ENCODE data around the gene SLC25A25.

The SLC25A25 gene

DNA sequence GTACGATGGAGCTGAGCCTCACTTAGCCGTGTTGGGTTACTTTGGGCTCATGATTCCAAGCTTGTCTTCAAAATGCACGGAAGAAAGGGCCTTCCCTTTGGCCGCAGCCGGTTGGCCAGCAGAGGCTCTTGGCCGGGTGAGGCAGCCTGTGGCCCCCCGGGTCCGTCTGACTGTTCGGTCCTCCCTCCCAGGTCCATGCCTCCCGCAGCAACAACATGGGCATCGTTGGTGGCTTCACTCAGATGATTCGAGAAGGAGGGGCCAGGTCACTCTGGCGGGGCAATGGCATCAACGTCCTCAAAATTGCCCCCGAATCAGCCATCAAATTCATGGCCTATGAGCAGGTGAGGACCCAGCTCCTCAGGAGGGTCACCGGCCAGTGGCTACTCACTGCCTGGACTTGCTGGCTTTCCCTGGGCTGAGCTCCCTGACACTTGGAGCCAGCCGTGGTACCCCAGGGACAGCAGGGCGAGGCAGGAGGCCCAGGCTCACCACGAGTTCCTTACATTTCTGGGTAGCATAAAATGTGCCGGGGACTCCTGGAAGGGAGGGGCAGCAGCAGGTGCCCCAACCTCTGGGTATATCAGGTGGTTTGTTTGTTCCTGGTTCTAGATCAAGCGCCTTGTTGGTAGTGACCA, 37.6 kb downstream of the SLC25A25 start:
- no peak for TF ChIP-seq TCF12 (IDR thresholded peaks at IDR 0.05; ENCODE audit: low read depth)

DNA sequence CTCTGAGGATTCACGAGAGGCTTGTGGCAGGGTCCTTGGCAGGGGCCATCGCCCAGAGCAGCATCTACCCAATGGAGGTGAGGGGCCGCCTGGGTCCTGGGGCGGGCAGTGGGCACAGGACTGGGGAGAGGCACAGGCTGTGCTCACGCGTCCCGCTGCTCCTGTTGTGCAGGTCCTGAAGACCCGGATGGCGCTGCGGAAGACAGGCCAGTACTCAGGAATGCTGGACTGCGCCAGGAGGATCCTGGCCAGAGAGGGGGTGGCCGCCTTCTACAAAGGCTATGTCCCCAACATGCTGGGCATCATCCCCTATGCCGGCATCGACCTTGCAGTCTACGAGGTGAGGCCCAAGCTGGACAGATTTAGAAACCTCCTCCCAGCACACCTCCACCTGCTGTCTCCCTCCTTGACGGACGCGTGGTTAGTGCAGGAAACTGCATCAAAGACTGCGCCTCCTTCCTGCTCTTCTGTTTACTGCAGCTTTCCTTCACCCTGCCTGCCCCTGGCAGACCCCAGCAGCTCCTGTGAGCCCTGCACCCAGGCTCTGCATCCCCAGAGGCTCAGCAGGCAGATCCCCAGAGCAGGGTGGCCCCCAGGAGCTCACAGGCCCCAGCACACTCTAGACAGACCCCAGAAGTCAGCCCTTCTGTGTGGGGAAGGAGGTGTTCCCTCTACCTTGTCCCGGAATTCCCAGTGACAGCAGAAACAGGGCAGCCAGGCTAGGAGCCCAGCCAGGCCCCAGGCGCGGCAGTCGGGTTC, 38.3 kb downstream of the SLC25A25 start:
- TF ChIP-seq YY1 (IDR thresholded peaks at IDR 0.05; ENCODE audit: low read depth) (no peak), TCF12 (IDR thresholded peaks at IDR 0.05; ENCODE audit: low read depth) (no peak), EGR1 (IDR thresholded peaks at IDR 0.05) (no peak), TAF1 (IDR thresholded peaks at IDR 0.05; ENCODE audit: low read depth) (no peak), EP300 (IDR thresholded peaks at IDR 0.05; ENCODE audit: borderline replicate concordance) (no peak), RAD21 (IDR thresholded peaks at IDR 0.05; ENCODE audit: low read depth) (no peak), FOXM1 (IDR thresholded peaks at IDR 0.05; ENCODE audit: borderline replicate concordance, low read depth) (no peak)
- TF ChIP-seq, protein P1, sequence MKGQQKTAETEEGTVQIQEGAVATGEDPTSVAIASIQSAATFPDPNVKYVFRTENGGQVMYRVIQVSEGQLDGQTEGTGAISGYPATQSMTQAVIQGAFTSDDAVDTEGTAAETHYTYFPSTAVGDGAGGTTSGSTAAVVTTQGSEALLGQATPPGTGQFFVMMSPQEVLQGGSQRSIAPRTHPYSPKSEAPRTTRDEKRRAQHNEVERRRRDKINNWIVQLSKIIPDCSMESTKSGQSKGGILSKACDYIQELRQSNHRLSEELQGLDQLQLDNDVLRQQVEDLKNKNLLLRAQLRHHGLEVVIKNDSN (IDR thresholded peaks at IDR 0.05), result no peak
- TF ChIP-seq, protein P2, sequence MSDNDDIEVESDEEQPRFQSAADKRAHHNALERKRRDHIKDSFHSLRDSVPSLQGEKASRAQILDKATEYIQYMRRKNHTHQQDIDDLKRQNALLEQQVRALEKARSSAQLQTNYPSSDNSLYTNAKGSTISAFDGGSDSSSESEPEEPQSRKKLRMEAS (IDR thresholded peaks at IDR 0.05), result no peak

DNA sequence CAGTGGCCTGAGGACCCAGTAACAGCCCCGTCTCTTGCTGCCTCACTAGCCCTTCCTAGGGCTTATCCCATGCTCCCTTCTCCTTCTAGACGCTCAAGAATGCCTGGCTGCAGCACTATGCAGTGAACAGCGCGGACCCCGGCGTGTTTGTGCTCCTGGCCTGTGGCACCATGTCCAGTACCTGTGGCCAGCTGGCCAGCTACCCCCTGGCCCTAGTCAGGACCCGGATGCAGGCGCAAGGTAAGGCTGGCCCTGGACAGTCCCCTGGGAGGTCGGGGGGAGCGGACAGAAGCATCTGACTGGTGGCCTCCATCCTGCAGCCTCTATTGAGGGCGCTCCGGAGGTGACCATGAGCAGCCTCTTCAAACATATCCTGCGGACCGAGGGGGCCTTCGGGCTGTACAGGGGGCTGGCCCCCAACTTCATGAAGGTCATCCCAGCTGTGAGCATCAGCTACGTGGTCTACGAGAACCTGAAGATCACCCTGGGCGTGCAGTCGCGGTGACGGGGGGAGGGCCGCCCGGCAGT, 39.0 kb downstream of the SLC25A25 start:
- TF ChIP-seq, protein P3, sequence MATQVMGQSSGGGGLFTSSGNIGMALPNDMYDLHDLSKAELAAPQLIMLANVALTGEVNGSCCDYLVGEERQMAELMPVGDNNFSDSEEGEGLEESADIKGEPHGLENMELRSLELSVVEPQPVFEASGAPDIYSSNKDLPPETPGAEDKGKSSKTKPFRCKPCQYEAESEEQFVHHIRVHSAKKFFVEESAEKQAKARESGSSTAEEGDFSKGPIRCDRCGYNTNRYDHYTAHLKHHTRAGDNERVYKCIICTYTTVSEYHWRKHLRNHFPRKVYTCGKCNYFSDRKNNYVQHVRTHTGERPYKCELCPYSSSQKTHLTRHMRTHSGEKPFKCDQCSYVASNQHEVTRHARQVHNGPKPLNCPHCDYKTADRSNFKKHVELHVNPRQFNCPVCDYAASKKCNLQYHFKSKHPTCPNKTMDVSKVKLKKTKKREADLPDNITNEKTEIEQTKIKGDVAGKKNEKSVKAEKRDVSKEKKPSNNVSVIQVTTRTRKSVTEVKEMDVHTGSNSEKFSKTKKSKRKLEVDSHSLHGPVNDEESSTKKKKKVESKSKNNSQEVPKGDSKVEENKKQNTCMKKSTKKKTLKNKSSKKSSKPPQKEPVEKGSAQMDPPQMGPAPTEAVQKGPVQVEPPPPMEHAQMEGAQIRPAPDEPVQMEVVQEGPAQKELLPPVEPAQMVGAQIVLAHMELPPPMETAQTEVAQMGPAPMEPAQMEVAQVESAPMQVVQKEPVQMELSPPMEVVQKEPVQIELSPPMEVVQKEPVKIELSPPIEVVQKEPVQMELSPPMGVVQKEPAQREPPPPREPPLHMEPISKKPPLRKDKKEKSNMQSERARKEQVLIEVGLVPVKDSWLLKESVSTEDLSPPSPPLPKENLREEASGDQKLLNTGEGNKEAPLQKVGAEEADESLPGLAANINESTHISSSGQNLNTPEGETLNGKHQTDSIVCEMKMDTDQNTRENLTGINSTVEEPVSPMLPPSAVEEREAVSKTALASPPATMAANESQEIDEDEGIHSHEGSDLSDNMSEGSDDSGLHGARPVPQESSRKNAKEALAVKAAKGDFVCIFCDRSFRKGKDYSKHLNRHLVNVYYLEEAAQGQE (IDR thresholded peaks at IDR 0.05; ENCODE audit: low read depth), result no peak
- TF ChIP-seq TAF1 (IDR thresholded peaks at IDR 0.05; ENCODE audit: low read depth), result no peak
- no peak for TF ChIP-seq CREB1 (IDR thresholded peaks at IDR 0.05; ENCODE audit: low read depth)
- no peak for TF ChIP-seq FOXM1 (IDR thresholded peaks at IDR 0.05; ENCODE audit: borderline replicate concordance, low read depth)
- no peak for TF ChIP-seq ZBTB7A (IDR thresholded peaks at IDR 0.05; ENCODE audit: low read depth)
- TF ChIP-seq EP300 (IDR thresholded peaks at IDR 0.05; ENCODE audit: borderline replicate concordance), result no peak
- TF ChIP-seq, protein P2 (IDR thresholded peaks at IDR 0.05), result no peak
- TF ChIP-seq CEBPB (IDR thresholded peaks at IDR 0.05), result no peak
- no peak for TF ChIP-seq NFIC (IDR thresholded peaks at IDR 0.05)
- TF ChIP-seq TEAD4 (IDR thresholded peaks at IDR 0.05), result no peak
- no peak for TF ChIP-seq YY1 (IDR thresholded peaks at IDR 0.05; ENCODE audit: low read depth)
- TF ChIP-seq RAD21 (IDR thresholded peaks at IDR 0.05; ENCODE audit: low read depth), result no peak
- TF ChIP-seq TCF12 (IDR thresholded peaks at IDR 0.05; ENCODE audit: low read depth), result no peak
- TF ChIP-seq EGR1 (IDR thresholded peaks at IDR 0.05), result no peak
- TF ChIP-seq, protein P1 (IDR thresholded peaks at IDR 0.05), result no peak

DNA sequence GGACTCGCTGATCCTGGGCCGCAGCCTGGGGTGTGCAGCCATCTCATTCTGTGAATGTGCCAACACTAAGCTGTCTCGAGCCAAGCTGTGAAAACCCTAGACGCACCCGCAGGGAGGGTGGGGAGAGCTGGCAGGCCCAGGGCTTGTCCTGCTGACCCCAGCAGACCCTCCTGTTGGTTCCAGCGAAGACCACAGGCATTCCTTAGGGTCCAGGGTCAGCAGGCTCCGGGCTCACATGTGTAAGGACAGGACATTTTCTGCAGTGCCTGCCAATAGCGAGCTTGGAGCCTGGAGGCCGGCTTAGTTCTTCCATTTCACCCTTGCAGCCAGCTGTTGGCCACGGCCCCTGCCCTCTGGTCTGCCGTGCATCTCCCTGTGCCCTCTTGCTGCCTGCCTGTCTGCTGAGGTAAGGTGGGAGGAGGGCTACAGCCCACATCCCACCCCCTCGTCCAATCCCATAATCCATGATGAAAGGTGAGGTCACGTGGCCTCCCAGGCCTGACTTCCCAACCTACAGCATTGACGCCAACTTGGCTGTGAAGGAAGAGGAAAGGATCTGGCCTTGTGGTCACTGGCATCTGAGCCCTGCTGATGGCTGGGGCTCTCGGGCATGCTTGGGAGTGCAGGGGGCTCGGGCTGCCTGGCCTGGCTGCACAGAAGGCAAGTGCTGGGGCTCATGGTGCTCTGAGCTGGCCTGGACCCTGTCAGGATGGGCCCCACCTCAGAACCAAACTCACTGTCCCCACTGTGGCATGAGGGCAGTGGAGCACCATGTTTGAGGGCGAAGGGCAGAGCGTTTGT, 39.6 kb downstream of the SLC25A25 start:
- TF ChIP-seq, protein P1 (IDR thresholded peaks at IDR 0.05), result 0 out of 2 replicates have a peak, but pooled peaks have one; percentile 12
- no peak for TF ChIP-seq CREB1 (IDR thresholded peaks at IDR 0.05; ENCODE audit: low read depth)

DNA sequence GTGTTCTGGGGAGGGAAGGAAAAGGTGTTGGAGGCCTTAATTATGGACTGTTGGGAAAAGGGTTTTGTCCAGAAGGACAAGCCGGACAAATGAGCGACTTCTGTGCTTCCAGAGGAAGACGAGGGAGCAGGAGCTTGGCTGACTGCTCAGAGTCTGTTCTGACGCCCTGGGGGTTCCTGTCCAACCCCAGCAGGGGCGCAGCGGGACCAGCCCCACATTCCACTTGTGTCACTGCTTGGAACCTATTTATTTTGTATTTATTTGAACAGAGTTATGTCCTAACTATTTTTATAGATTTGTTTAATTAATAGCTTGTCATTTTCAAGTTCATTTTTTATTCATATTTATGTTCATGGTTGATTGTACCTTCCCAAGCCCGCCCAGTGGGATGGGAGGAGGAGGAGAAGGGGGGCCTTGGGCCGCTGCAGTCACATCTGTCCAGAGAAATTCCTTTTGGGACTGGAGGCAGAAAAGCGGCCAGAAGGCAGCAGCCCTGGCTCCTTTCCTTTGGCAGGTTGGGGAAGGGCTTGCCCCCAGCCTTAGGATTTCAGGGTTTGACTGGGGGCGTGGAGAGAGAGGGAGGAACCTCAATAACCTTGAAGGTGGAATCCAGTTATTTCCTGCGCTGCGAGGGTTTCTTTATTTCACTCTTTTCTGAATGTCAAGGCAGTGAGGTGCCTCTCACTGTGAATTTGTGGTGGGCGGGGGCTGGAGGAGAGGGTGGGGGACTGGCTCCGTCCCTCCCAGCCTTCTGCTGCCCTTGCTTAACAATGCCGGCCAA, 40.4 kb downstream of the SLC25A25 start:
- TF ChIP-seq, protein P1 (IDR thresholded peaks at IDR 0.05), result no peak
- TF ChIP-seq YY1 (IDR thresholded peaks at IDR 0.05; ENCODE audit: low read depth) (no peak), TEAD4 (IDR thresholded peaks at IDR 0.05) (no peak), RAD21 (IDR thresholded peaks at IDR 0.05; ENCODE audit: low read depth) (no peak), TAF1 (IDR thresholded peaks at IDR 0.05; ENCODE audit: low read depth) (no peak)
- TF ChIP-seq, protein P2 (IDR thresholded peaks at IDR 0.05), result no peak
